Skeletal muscle cell (primary cell): ENCODE measurements around the gene GNB1.
A peak's percentile ranks its signal among the peaks of the same experiment; 100 is the strongest.

ENCODE experiments used
- DNase-seq: peaks from one replicate; pipeline ENCODE4 v3.0.0-alpha.2; 2010; ENCODE audit warnings: low read depth
- H3K4me3 ChIP-seq: 2 replicates; pipeline ENCODE4 v1.5.1; 2011; ENCODE audit warnings: low read depth, mild to moderate bottlenecking, control low read depth, low read length, moderate library complexity

Gene GNB1

GRCh38 chr1:1911350-1912041 is 20.6 kb upstream of the GNB1 start:
- no peak for DNase-seq
- no peak overlapping the region for H3K4me3 ChIP-seq

DNA sequence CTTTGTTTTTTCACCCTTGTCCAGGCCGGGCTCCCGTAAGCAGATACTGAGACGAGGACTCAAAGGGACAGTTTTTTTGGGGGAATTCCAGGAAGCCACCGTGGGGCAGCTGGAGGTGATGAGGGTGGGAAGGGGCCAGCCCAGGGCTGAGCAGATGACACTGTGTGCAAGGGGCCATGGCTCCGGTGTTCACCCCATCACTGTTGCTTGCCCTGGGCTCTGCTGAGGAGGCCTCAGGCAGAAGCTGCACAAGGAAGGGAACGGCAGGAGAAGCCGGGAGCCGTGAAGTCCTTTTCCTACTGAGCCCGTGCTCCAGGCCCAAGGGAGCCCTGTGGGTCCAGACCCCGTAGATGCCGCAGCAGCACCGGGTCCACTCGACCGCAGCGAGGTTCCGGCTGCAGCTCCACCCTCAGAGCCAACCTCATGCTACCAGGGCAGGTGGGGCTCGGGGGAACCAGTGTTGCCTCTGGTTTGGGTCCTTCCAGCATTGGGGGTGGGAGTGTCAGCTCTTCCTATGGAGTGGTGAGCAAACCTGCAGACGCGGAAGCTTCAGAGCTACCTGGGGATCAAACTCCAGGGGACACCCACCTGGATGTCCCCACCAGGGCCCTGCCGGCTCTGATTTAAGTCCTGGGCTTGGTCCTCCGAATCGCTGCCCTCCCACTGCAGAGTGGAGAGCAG is 19.9 kb upstream of the GNB1 start:
- DNase-seq, result no peak
- H3K4me3 ChIP-seq, result no peak overlapping the region

DNA sequence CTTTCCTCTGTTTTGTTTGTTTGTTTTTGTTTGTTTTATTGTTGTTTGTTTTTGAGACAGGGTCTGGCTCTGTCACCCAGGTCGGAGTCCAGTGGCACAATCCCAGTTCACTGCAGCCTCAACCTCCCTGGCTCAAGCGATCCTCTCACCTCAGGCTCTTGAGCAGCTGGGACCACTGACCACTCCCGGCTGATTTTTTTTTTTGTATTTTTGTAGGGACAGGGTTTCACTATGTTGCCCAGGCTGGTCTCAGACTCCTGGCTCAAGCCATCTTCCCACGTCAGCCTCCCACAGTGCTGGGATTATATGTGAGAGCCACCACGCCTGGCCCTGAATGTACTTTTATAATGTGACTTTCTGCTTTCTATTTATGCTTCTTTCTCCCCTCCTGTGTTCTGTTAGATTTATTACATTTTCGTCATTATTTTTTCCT is 19.2 kb upstream of the GNB1 start:
- no peak for DNase-seq
- H3K4me3 ChIP-seq, result peak overlapping the region; percentile 50

DNA sequence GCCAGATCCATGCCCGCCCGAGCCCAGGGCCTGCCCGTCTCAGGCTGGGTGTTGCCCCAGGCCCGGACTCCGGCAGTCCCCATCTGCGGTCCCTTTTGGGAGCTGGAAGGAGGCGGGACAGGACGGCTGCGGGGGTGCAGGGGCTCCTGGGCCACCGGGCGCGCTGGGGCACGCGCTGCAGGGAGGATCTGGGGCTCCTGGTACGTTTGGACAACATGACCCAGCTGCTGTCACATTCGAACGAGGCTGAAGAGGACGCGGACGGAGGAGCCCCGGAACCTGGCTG is 17.6 kb upstream of the GNB1 start:
- DNase-seq, result no peak
- H3K4me3 ChIP-seq, result peak overlapping the region; percentile 64

DNA sequence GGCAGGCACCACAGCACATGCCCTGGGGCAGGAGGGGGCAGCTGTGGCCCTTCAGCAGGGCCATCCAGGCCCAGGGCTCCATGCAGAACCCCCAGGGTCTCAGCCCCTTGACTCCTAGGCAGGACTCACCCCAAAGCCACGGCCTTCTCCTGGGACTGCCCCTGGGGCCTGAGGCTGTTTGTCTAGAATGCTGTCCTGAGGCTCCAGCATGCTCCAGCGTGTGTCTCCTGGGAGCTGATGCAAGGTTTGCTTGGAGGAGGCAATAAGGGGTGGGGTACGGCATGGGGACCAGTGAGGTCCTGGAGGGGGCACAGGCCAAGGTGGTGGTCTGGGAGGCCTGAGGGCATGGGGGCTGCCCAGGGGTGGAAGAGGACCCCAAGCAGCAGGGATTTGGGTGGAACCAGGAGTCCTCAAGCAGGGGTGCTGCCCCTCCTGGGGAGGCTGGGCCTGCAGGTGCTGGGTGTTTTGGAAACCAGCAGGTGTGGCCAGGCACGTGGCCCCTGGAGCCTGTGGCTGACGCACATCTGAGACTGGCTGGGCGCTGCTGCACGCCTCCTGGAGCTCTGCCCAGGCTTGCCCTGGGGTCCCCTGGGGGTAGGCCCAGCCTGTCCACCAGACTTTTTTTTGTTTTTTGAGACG is 16.3 kb upstream of the GNB1 start:
- no peak for DNase-seq
- no peak overlapping the region for H3K4me3 ChIP-seq

DNA sequence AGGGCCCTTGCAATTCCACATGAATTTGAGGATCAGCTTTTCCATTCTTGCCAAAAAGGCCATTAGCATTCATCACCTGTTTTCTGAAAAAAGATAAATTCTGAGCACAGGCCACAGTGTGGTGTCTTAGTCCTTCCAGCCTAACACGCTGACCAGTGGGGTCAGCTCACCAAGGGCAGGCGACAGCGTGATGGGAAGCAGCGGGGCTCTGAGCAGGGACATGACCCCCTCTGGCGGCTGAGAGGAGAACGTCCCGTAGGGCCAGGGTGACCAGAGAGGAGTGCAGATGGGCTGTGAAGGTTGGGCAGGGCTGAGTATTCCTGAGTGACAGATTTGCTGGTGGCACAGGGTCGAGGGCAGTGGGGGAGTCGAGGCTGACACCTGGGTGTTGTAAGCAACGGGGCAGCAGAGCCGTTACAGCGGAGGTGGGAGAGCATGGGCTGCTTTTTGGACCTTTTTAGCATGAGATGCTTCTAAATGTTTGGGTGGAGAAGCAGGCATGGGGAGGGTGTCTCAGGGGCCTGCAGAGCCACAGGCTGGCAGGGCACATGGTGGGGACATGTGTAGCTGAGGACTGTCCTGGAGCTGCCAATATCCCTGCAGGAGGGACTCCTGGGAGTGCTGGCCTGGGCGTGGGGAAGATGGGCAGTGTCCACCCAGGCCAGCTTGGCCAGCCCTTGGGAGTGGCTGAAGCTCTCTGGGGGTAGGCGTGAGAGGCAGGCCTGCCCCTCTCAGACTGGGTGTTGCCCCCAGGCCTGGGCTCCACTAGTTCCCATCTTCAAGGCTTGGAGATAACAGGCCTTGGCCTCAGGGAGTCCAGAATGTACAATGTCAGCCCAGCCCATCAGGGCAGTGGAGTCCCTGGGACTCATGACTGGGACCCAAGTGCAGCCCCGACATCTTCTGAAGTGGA is 15.6 kb upstream of the GNB1 start:
- H3K4me3 ChIP-seq, result no peak overlapping the region
- DNase-seq, result no peak

- no peak for DNase-seq
- no peak overlapping the region for H3K4me3 ChIP-seq
These were observed 12.3 kb upstream of the GNB1 start for GRCh38 chr1:1903224-1903623.

DNA sequence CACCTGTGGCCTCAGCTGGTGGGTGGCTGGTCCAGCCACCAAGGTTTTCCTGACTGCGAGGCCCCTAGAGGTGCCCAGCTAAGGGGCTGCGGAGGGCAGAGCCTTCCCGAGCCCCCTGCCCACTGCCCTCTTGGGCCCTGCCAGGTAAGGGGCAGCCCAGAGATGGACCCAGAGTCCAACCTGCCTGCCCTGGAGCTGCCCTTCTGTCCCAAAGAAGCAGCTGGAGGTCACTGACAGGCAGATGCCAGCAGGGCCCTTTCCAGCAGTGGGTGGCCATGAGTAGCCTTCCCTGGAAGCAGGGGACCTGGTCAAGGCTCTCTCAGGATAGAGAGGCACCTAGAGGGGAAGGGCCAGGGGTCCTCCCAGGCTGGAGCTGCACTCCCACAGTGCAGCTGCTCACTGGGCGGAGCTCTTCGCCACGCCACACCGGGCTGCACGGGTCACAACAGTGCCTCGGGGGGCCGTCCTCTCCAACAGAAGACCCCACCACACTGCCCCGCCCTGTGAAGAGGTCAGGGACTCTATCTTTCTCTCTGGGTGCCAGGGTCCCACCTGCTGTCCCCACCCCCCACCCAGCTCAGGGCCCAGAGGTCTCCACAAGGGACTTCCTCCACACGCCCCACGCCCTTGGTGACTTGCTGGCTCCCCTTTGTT is 10.9 kb upstream of the GNB1 start:
- no peak overlapping the region for H3K4me3 ChIP-seq
- DNase-seq, result no peak

DNA sequence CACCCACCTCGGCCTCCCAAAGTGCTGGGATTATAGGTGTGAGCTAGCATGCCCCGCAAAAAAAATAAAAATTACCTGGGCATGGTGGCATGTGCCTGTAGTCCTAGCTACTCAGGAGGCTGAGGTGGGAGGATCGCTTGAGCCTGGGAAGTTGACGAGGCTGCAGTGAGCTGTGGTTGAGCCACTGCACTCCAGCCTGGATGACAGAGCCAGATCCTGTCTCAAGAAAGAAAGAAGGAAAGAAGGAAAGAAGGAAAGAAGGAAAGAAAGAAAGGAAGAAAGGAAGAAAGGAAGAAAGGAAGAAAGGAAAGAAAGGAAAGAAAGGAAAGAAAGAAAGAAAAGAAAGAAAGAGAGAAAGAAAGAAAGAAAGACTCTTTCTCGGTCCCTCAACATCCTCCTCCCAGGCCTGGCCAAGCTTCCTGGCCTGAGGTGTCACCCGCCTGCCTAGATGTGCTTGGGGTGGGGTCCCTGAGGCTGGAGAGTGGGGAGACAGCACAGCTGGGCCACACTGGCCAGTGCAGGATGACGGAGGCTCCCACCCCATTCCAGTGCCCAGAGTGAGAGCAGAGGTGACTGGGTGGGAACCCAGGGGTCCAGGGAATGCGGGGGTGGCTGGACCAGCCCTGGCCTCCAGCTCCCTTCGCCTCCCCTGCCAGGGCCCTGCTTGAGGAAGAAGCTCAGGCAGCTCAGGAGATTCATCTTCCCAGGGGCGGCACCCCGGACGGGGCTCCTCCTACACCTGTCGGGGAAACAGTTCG is 10.2 kb upstream of the GNB1 start:
- no peak for DNase-seq
- H3K4me3 ChIP-seq, result no peak overlapping the region

GRCh38 chr1:1899967-1900327 is 9.1 kb upstream of the GNB1 start:
- H3K4me3 ChIP-seq, result no peak overlapping the region
- no peak for DNase-seq

- no peak overlapping the region for H3K4me3 ChIP-seq
- DNase-seq, result no peak
These were observed 8.5 kb upstream of the GNB1 start for GRCh38 chr1:1899266-1899966.

DNA sequence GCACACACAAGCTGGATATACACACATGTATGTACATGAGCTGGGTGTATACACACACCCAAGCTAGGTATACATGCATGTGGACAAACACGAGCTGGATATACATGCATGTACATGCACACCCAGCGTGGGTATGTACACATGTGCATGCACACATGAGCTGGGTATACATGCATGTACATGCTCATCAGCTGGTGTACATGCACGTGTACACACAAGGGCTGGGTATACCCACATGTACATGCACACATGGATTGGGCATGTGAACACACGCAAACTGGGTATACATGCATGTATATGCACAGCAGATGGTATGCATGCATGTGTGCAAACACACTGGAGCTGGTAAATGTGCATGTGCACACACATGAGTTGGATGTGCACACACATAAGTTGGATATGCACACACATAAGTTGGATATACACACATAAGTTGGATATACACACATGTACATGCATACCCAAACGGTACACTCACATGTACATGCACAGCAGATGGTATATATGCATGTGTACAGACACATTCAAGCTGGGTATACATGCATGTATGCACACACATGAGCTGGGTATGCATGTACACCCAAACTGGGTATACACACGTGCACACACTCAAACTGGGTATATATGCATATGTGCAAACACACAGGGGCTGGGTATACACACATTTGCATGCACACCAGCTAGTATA is 7.5 kb upstream of the GNB1 start:
- H3K4me3 ChIP-seq, result no peak overlapping the region
- no peak for DNase-seq

DNA sequence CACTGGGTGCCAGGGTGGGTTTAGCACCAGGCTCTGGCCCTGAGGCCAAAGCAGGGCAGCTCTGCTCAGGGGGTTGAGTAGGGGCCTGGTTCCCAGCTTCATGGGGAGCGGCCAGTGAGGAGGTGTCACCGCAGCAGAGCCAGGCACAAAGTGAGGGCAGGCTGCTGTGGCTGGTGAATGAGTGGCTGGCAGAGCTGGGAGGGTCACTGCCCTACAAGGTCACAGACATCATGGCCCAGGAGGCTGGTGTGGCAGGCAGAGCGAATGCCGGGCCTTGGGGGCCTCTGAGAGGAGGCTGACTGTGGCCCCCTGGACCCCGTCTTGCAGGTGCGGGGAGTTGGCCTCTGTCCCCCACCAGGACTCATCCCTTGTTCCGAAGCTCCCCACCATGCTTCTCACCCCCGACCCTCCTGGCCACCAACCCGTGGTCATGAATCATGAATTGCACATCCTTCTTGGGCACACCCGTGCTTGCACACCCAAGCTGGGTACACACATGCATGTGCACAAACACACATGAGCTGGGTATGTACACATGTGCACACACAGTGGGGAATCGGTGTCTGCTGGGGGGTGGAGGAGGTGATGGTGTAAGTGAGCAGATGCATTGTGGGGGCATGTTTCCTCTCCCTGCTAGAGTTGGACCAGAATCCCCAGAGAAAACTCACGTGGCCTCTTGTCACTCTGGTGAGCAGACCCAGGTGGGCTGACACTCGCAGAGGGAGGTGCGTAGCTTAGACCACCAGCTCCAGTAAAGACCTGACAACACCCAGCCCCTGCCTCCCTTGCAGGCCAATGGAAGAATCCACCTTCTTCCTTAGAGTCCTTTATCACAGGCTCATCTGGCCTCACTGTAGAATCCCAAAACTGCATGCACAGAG is 4.8 kb upstream of the GNB1 start:
- H3K4me3 ChIP-seq, result no peak overlapping the region
- DNase-seq, result no peak

- no peak overlapping the region for H3K4me3 ChIP-seq
- no peak for DNase-seq
These were observed 4.2 kb upstream of the GNB1 start for GRCh38 chr1:1895060-1895418.

DNA sequence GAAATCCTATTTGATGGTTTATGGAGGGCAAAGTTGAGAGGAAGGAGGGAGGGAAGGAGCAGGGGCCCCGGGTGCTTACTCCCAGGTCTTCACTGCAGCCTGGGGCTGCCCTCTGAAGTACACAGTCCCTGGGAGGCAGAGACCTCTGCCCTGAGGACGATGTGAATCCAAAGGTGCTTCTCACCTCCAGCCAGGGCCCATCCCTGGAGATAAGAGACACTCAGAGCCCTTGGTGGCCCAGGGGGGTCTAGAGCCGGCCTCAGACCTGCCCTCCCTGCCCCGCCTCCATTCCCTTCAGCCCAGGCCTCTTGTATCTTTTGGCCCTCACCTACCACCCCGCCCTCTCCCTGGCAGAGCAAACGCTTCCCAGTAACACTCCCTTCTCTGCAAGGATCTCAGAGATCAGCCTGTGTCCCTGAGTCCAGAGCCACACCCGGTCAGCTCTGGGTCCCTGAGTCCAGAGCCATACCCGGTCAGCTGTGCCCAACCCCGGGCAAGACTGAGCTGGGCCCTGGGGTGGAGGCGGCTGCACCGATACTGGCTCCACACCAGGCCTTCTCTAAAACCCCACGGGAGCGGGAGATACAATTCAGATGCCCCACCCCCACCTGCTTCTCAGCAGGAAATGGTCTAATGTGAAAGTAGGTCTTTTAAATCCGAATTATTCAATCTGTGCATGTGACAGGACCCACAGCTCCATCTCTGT is 3.6 kb upstream of the GNB1 start:
- no peak for DNase-seq
- no peak overlapping the region for H3K4me3 ChIP-seq

DNA sequence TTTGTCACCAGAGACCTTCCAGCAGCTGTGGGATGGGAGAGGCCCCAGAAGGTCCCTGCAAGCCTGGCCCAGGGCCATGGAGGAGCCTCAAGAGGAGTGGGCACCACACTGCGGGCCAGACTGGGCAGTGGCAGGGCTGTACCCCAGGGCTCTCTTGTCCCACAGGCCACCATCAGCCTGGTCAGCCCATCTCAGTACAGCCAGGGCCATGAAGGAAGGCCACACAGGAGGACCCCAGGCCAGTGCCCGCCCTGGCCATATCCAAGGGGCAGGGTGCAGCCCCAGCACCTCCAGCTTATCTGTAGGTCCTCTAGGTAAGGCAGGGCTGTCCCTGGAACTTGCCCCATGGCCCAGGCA is 3.1 kb upstream of the GNB1 start:
- DNase-seq, result no peak
- H3K4me3 ChIP-seq, result no peak overlapping the region
